GM15510 (cell line): ENCODE data around the gene PEX14.

Source experiments
- POLR2A ChIP-seq: IDR thresholded peaks from 3 replicates; pipeline ENCODE4 v1.6.1; 2011; ENCODE audit warnings: borderline replicate concordance; ENCODE audit not compliant: insufficient read length; ENCODE audit errors: extremely low read depth

The PEX14 gene

GRCh38 chr1:10631121-10631810 lies 156.5 kb downstream of the PEX14 start:
- TF ChIP-seq POLR2A, result no peak

GRCh38 chr1:10631811-10632593 lies 157.3 kb downstream of the PEX14 start:
- no peak for TF ChIP-seq POLR2A

GRCh38 chr1:10632691-10633090 lies 157.9 kb downstream of the PEX14 start:
- no peak for TF ChIP-seq POLR2A

- TF ChIP-seq POLR2A, result no peak
Observed at GRCh38 chr1:10633416-10633815, 158.7 kb downstream of the PEX14 start.

GRCh38 chr1:10634075-10634427 lies 159.3 kb downstream of the PEX14 start:
- TF ChIP-seq POLR2A, result no peak

GRCh38 chr1:10634428-10635084 lies 159.8 kb downstream of the PEX14 start:
- no peak for TF ChIP-seq POLR2A

- no peak for TF ChIP-seq POLR2A
Observed at GRCh38 chr1:10635085-10635896, 160.5 kb downstream of the PEX14 start.

- no peak for TF ChIP-seq POLR2A
Observed at GRCh38 chr1:10635992-10636391, 161.2 kb downstream of the PEX14 start.

GRCh38 chr1:10637400-10637799 lies 162.7 kb downstream of the PEX14 start:
- TF ChIP-seq POLR2A, result no peak

- no peak for TF ChIP-seq POLR2A
Observed at GRCh38 chr1:10637834-10638558, 163.2 kb downstream of the PEX14 start.

- no peak for TF ChIP-seq POLR2A
Observed at GRCh38 chr1:10638559-10639005, 163.8 kb downstream of the PEX14 start.

- TF ChIP-seq POLR2A, result no peak
Observed at GRCh38 chr1:10639011-10639774, 164.4 kb downstream of the PEX14 start.
